Measurements from ENCODE around the gene DCAKD. TPM values are rescaled to one million over a fixed set of nuclear protein-coding genes. Genes with fewer than 3 reads are reported as not detected.
A peak's percentile ranks its signal among the peaks of the same experiment; 100 is the strongest.

DCAKD gene, protein sequence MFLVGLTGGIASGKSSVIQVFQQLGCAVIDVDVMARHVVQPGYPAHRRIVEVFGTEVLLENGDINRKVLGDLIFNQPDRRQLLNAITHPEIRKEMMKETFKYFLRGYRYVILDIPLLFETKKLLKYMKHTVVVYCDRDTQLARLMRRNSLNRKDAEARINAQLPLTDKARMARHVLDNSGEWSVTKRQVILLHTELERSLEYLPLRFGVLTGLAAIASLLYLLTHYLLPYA
- total RNA-seq (10 to 100 TPM in 3 of 4 donors, 1 to 10 TPM in 1; 6.9 to 13.5 (median 11.0) TPM), polyA plus RNA-seq (10 to 100 TPM in 1 of 3 donors, 1 to 10 TPM in 2; 6.4 to 14.2 (median 8.4) TPM)
- long read RNA-seq, donor 1, transcript DCAKD-208 (5 exons, 2,054 nt), result major isoform, 7 of 12 reads
- long read RNA-seq, donor 1, partial matches to known transcripts, result 0 of 12 reads
- long read RNA-seq, donor 1, other reads (novel, unspliced or antisense), result 4 of 12 reads
- long read RNA-seq, donor 2, transcript DCAKD-208 (5 exons, 2,054 nt), result major isoform, 5 of 14 reads
- long read RNA-seq, donor 2, partial matches to known transcripts, result 1 of 14 reads
- long read RNA-seq, donor 2, other reads (novel, unspliced or antisense), result 0 of 14 reads

DNA sequence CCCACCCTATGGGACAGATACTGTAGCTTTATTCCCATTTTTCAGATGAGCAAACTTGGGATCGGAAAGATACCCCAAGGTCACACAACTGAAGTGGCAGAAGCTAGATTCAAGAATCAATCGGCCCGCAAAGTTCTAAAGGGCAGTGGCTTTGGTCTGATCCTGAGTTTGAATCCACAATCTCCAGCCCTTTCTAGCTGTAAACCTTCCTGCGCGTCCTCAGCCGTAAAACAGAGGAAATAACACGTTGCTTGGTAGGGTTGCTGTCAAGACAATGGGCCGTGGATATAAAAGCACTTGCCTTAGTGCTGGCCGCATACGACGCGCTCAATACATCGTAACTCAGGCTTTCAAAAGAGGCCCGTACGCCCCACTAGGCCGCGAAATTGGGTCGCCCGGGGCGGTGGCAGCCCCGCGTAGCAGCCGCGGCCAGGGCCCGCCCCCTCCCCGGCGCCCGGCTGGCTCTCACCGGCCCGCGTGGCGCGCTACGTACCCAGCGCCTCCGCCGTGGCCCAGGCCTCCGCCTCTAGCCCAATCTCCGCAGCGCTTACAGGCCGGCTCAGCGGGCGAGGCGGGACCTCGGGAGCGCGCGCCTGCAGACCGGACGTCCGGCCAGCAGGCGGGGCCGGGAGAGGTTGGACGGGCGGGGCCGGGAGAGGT is at the start of gene DCAKD:
Gene DCAKD, minus strand, starts transcription at position 573 of the 660 bp plus-strand sequence. CDS start 16,747 bp downstream, outside the sequence.
- ATAC-seq (peak; percentile 98 to 99 (median 99)), DNase-seq (peak; percentile 96 to 97)
- H3K9me3 ChIP-seq, result no peaks in the 10 kb centered on the region
- peaks cover 23% of the 10 kb centered on the region for H3K4me1 ChIP-seq
- H3K27me3 ChIP-seq (ENCODE audit: insufficient read depth in 3 of 3, low read length in 2 of 3), result no peaks in the 10 kb centered on the region
- H3K27ac ChIP-seq, result peak within 1 kb of the TSS; percentile 97
- no peaks in the 10 kb centered on the region for H3K36me3 ChIP-seq (ENCODE audit: insufficient read depth in 1 of 2, low read depth in 1 of 2)
- peak within 1 kb of the TSS; percentile 90 for H3K4me3 ChIP-seq
- intact Hi-C loops (cut with DNase I), result loop anchor here in 1 of 2 donors (5.0 kb wide), 2 partner anchors 46 to 81 kb away; partner anchors contain the start of gene PLCD3
- 0 to 1% (median 0%) methylated on average over 21 to 56 of the region's 56 CpGs for WGBS, 3 donors
- TF ChIP-seq, protein P1, sequence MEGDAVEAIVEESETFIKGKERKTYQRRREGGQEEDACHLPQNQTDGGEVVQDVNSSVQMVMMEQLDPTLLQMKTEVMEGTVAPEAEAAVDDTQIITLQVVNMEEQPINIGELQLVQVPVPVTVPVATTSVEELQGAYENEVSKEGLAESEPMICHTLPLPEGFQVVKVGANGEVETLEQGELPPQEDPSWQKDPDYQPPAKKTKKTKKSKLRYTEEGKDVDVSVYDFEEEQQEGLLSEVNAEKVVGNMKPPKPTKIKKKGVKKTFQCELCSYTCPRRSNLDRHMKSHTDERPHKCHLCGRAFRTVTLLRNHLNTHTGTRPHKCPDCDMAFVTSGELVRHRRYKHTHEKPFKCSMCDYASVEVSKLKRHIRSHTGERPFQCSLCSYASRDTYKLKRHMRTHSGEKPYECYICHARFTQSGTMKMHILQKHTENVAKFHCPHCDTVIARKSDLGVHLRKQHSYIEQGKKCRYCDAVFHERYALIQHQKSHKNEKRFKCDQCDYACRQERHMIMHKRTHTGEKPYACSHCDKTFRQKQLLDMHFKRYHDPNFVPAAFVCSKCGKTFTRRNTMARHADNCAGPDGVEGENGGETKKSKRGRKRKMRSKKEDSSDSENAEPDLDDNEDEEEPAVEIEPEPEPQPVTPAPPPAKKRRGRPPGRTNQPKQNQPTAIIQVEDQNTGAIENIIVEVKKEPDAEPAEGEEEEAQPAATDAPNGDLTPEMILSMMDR (IDR thresholded peaks at IDR 0.05), result no peak

DNA sequence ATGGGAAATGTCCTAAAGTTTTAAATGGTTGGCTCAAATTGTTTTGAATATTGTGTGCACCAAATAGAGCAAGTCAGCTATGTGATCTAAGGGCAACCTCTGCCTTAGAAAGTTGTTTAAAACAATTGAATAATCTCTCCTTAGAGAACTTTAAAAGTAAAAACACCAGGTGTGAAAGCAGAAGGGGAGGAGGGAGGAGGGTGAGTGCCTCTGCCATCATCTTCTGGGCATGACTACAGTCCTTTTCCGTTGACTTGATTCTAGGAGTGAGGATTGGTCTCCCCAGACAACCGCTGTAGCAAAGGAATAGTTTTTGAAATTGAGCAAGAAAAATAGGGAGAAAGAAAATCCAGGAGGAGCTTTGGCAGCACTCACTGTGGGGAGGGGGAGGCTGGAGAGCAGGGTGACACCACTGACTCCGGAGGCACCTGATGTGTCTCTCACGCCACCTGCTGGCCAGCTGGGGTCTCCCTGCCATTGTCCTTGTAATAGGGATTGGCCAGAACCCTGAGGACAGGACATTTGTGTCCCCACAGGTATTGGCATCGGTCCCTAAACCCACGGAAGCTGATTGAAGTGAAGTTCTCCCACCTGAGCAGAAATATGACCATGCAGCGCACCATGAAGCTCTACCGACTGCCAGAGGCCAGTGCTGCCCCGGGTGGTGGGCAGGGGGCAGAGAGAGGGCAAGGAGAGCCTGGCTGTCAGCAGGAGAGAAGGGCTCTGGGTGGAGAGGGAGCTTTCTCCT is 47.6 kb upstream of the DCAKD start:
- DNase-seq (peak; percentile 90 to 95), ATAC-seq (peak; percentile 79 to 90 (median 82))
- H3K9me3 ChIP-seq, result no peaks in the 10 kb centered on the region
- intact Hi-C loops (cut with DNase I), result loop anchor here (1.0 to 5.0 kb wide), 5 partner anchors 33 to 179 kb away; partner anchors contain the start of genes DCAKD (in 1 of the 2), NMT1 (in 1 of the 2) and PLCD3 (in 1 of the 2)
- H3K4me3 ChIP-seq, result no peak overlapping the region
- TF ChIP-seq, protein P1 (IDR thresholded peaks at IDR 0.05), result peak; percentile 91
- H3K36me3 ChIP-seq (ENCODE audit: insufficient read depth in 1 of 2, low read depth in 1 of 2), result peaks cover 28 to 97% of the 10 kb centered on the region in 2 donors
- WGBS, 3 donors, result 40 to 46% (median 41%) methylated on average over 9 of the region's 9 CpGs
- H3K27me3 ChIP-seq (ENCODE audit: insufficient read depth in 3 of 3, low read length in 2 of 3), result no peaks in the 10 kb centered on the region
- peak overlapping the region; percentile 48 for H3K27ac ChIP-seq
- peaks cover 31% of the 10 kb centered on the region for H3K4me1 ChIP-seq

DNA sequence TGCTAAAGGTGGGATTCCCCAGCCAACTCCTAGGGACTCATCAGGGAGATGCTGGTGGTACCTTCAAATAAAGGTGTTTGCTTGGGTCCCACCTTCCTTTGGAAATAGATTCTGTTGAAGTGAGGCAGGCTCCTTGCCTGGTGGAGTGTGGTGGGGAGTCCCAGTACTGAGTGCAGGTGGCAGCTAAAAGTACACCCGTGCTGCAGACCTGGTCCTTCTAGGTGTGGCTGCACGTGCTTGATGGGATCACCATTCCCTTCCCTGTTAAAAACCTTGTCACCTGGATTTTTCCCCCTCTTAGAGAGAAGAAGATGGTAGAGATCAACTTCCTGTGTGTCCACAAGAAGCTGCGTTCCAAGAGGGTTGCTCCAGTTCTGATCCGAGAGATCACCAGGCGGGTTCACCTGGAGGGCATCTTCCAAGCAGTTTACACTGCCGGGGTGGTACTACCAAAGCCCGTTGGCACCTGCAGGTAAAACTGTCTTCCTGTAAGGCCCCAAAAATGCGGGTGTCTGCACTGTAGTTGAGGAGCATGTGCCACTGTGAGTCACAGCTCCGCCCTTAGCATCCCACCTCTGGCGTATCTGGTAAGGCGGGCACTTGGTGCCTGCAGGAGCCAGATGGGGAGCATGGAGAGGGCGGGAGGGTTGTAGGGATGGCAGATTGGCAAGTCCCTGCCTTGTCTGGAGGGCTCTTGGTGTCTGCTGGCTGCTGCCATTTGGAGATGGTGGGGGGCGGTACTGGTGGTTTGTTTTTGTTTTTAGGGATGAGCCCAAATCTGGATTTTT is 46.8 kb upstream of the DCAKD start:
- DNase-seq, result peak in 1 of 2 donors; percentile 54
- Histone ChIP-seq H3K36me3 (ENCODE audit: insufficient read depth in 1 of 2, low read depth in 1 of 2) (peaks cover 26 to 97% of the 10 kb centered on the region in 2 donors), H3K4me3 (no peak overlapping the region), H3K27ac (peak overlapping the region; percentile 42), H3K9me3 (no peaks in the 10 kb centered on the region), H3K27me3 (ENCODE audit: insufficient read depth in 3 of 3, low read length in 2 of 3) (no peaks in the 10 kb centered on the region), H3K4me1 (peaks cover 33% of the 10 kb centered on the region)
- TF ChIP-seq, protein P1 (IDR thresholded peaks at IDR 0.05), result no peak
- intact Hi-C loops (cut with DNase I), result loop anchor here (5.0 kb wide), 3 partner anchors 34 to 46 kb away; partner anchors contain the start of genes DCAKD (in 1 of the 2), NMT1 (in 1 of the 2) and PLCD3 (in 1 of the 2)
- WGBS, 3 donors, result 70 to 85% (median 78%) methylated on average over 13 of the region's 13 CpGs
- ATAC-seq, result no peak
